Measurements from ENCODE around the gene CMBL. TPM values are rescaled to one million over a fixed set of nuclear protein-coding genes. Genes with fewer than 3 reads are reported as not detected.

The CMBL gene
- total RNA-seq, 1 experiment from 2014 or later: 43.2 TPM

DNA sequence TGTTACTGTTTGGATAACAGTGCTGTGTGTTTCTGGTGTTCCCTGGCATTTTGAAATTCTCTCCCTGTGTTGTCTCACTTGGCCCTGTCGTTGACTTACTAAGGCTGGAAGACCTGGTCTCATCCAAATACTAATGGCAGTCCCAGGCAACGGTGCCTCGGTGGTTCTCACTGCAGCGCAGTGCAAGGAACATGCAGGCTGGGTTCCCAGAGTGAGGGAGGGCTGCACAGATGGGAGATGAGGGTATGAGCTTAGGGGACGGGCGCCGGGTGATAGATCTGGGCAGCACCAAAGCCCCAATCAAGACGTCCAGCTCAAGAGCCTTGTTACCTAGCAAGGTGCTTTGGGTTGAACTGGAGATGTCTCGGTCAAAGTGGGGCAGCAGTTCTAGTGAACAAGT is 46.6 kb downstream of the CMBL start:
- POLR2A ChIA-PET: no interaction called here
- Histone ChIP-seq H3K9me3 (ENCODE audit: control insufficient read depth, insufficient read depth, low read depth, low read length) (no peaks in the 10 kb centered on the region), H3K27ac (ENCODE audit: low read length) (no peak overlapping the region), H3K27me3 (ENCODE audit: control insufficient read depth, insufficient read depth, low read length) (no peaks in the 10 kb centered on the region), H3K4me1 (ENCODE audit: control insufficient read depth, insufficient read depth, low read length) (no peaks in the 10 kb centered on the region; the same call in 1 of the 2 replicates), H3K4me3 (ENCODE audit: low read depth in 2 of 2, low read length in 2 of 2) (no peak overlapping the region), H3K36me3 (ENCODE audit: control insufficient read depth, insufficient read depth, low read length) (peaks cover 90% of the 10 kb centered on the region)
- BruUV-seq (replicated peaks): no TSS peak
- DNase-seq (ENCODE audit: low read depth, low spot score): no peak
- in situ Hi-C loops (cut with HindIII; ENCODE audit: low pct_unique_long_range_greater_than_20kb, low sequenced_read_pairs) (no loop called here), intact Hi-C loops (cut with micrococcal nuclease; ENCODE audit: unreplicated experiment) (no loop called here)
- TF ChIP-seq POLR2AphosphoS5 (IDR thresholded peaks at IDR 0.05; ENCODE audit: low read depth, low read length) (no peak), SIN3A (IDR thresholded peaks at IDR 0.05; ENCODE audit: borderline replicate concordance, insufficient read depth, low read depth, low read length) (no peak), TCF7L2 (IDR thresholded peaks at IDR 0.05; ENCODE audit: low read depth, low read length) (no peak)
- TF ChIP-seq, protein P1, sequence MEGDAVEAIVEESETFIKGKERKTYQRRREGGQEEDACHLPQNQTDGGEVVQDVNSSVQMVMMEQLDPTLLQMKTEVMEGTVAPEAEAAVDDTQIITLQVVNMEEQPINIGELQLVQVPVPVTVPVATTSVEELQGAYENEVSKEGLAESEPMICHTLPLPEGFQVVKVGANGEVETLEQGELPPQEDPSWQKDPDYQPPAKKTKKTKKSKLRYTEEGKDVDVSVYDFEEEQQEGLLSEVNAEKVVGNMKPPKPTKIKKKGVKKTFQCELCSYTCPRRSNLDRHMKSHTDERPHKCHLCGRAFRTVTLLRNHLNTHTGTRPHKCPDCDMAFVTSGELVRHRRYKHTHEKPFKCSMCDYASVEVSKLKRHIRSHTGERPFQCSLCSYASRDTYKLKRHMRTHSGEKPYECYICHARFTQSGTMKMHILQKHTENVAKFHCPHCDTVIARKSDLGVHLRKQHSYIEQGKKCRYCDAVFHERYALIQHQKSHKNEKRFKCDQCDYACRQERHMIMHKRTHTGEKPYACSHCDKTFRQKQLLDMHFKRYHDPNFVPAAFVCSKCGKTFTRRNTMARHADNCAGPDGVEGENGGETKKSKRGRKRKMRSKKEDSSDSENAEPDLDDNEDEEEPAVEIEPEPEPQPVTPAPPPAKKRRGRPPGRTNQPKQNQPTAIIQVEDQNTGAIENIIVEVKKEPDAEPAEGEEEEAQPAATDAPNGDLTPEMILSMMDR (IDR thresholded peaks at IDR 0.05): no peak
- TF ChIP-seq, protein P2, sequence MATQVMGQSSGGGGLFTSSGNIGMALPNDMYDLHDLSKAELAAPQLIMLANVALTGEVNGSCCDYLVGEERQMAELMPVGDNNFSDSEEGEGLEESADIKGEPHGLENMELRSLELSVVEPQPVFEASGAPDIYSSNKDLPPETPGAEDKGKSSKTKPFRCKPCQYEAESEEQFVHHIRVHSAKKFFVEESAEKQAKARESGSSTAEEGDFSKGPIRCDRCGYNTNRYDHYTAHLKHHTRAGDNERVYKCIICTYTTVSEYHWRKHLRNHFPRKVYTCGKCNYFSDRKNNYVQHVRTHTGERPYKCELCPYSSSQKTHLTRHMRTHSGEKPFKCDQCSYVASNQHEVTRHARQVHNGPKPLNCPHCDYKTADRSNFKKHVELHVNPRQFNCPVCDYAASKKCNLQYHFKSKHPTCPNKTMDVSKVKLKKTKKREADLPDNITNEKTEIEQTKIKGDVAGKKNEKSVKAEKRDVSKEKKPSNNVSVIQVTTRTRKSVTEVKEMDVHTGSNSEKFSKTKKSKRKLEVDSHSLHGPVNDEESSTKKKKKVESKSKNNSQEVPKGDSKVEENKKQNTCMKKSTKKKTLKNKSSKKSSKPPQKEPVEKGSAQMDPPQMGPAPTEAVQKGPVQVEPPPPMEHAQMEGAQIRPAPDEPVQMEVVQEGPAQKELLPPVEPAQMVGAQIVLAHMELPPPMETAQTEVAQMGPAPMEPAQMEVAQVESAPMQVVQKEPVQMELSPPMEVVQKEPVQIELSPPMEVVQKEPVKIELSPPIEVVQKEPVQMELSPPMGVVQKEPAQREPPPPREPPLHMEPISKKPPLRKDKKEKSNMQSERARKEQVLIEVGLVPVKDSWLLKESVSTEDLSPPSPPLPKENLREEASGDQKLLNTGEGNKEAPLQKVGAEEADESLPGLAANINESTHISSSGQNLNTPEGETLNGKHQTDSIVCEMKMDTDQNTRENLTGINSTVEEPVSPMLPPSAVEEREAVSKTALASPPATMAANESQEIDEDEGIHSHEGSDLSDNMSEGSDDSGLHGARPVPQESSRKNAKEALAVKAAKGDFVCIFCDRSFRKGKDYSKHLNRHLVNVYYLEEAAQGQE (IDR thresholded peaks at IDR 0.05; ENCODE audit: insufficient read depth in 1 of 2, low read depth in 2 of 2, low read length in 1 of 2): no peak
- CTCF ChIA-PET: no interaction called here
- ATAC-seq: no peak

DNA sequence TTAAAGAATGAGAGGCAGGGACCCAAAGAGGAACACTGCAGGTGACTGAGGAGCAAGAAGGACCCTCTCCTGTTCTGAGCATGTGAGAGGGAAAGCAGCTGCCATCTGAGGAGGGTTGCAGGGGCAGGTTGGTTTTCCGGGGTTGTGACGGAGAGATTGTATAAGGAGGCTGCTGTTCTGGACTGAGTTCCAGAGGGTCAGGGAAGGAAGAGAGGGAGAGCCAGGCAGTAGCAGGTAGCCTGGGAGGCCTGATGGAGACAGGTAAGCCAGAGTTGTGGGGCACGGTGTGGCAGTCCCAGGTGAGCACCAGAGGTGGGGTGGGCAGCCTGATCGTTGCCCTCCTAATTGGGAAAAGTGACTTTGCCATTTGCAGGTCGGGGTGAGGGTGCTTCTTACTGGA is 47.8 kb downstream of the CMBL start:
- peaks cover 94% of the 10 kb centered on the region for H3K36me3 ChIP-seq (ENCODE audit: control insufficient read depth, insufficient read depth, low read length)
- intact Hi-C loops (cut with micrococcal nuclease; ENCODE audit: unreplicated experiment): no loop called here
- no peak overlapping the region for H3K4me3 ChIP-seq (ENCODE audit: low read depth in 2 of 2, low read length in 2 of 2)
- TF ChIP-seq SIN3A (IDR thresholded peaks at IDR 0.05; ENCODE audit: borderline replicate concordance, insufficient read depth, low read depth, low read length): no peak
- no peak for TF ChIP-seq POLR2AphosphoS5 (IDR thresholded peaks at IDR 0.05; ENCODE audit: low read depth, low read length)
- TF ChIP-seq, protein P2 (IDR thresholded peaks at IDR 0.05; ENCODE audit: insufficient read depth in 1 of 2, low read depth in 2 of 2, low read length in 1 of 2): no peak
- no peak for TF ChIP-seq TCF7L2 (IDR thresholded peaks at IDR 0.05; ENCODE audit: low read depth, low read length)
- TF ChIP-seq, protein P1 (IDR thresholded peaks at IDR 0.05): no peak
- DNase-seq (ENCODE audit: low read depth, low spot score): no peak
- no peaks in the 10 kb centered on the region for H3K27me3 ChIP-seq (ENCODE audit: control insufficient read depth, insufficient read depth, low read length)
- CTCF ChIA-PET: no interaction called here
- no peaks in the 10 kb centered on the region for H3K9me3 ChIP-seq (ENCODE audit: control insufficient read depth, insufficient read depth, low read depth, low read length)
- in situ Hi-C loops (cut with HindIII; ENCODE audit: low pct_unique_long_range_greater_than_20kb, low sequenced_read_pairs): no loop called here
- POLR2A ChIA-PET: no interaction called here
- H3K27ac ChIP-seq (ENCODE audit: low read length): no peak overlapping the region
- no peak for ATAC-seq
- BruUV-seq (replicated peaks): no TSS peak
- no peaks in the 10 kb centered on the region for H3K4me1 ChIP-seq (ENCODE audit: control insufficient read depth, insufficient read depth, low read length)
